ENCODE results near the gene INAVA.

The INAVA gene

GRCh38 chr1:200916152-200916551 lies 21.5 kb downstream of the INAVA start:
- TF ChIP-seq CTCF (IDR thresholded peaks at IDR 0.05; ENCODE audit: insufficient read depth, low read length, poor library complexity, severe bottlenecking): peak; percentile 2
- no peaks in the 10 kb centered on the region; the same call in 1 of the 2 replicates for H3K36me3 ChIP-seq (ENCODE audit: control insufficient read depth, insufficient read depth, low read length)
- DNase-seq (ENCODE audit: extremely low read depth, insufficient read length): no peak
- no peaks in the 10 kb centered on the region for H3K27me3 ChIP-seq (replicated peaks; ENCODE audit: control insufficient read depth, insufficient read depth, low read length)
- no peak overlapping the region for H3K4me3 ChIP-seq (replicated peaks; ENCODE audit: low read depth, low read length)

GRCh38 chr1:200916681-200917080 lies 22.0 kb downstream of the INAVA start:
- no peak for DNase-seq (ENCODE audit: extremely low read depth, insufficient read length)
- TF ChIP-seq CTCF (IDR thresholded peaks at IDR 0.05; ENCODE audit: insufficient read depth, low read length, poor library complexity, severe bottlenecking): no peak
- Histone ChIP-seq H3K4me3 (replicated peaks; ENCODE audit: low read depth, low read length) (no peak overlapping the region), H3K36me3 (ENCODE audit: control insufficient read depth, insufficient read depth, low read length) (no peaks in the 10 kb centered on the region; the same call in 1 of the 2 replicates), H3K27me3 (replicated peaks; ENCODE audit: control insufficient read depth, insufficient read depth, low read length) (no peaks in the 10 kb centered on the region)

GRCh38 chr1:200917291-200917817 lies 22.7 kb downstream of the INAVA start:
- DNase-seq (ENCODE audit: extremely low read depth, insufficient read length): no peak
- no peak for TF ChIP-seq CTCF (IDR thresholded peaks at IDR 0.05; ENCODE audit: insufficient read depth, low read length, poor library complexity, severe bottlenecking)
- H3K27me3 ChIP-seq (replicated peaks; ENCODE audit: control insufficient read depth, insufficient read depth, low read length): no peaks in the 10 kb centered on the region
- no peak overlapping the region for H3K4me3 ChIP-seq (replicated peaks; ENCODE audit: low read depth, low read length)
- no peaks in the 10 kb centered on the region; the same call in 1 of the 2 replicates for H3K36me3 ChIP-seq (ENCODE audit: control insufficient read depth, insufficient read depth, low read length)

GRCh38 chr1:200918006-200918405 lies 23.3 kb downstream of the INAVA start:
- no peak for DNase-seq (ENCODE audit: extremely low read depth, insufficient read length)
- H3K36me3 ChIP-seq (ENCODE audit: control insufficient read depth, insufficient read depth, low read length): no peaks in the 10 kb centered on the region; the same call in 1 of the 2 replicates
- no peaks in the 10 kb centered on the region for H3K27me3 ChIP-seq (replicated peaks; ENCODE audit: control insufficient read depth, insufficient read depth, low read length)
- H3K4me3 ChIP-seq (replicated peaks; ENCODE audit: low read depth, low read length): no peak overlapping the region
- no peak for TF ChIP-seq CTCF (IDR thresholded peaks at IDR 0.05; ENCODE audit: insufficient read depth, low read length, poor library complexity, severe bottlenecking)

- no peak for DNase-seq (ENCODE audit: extremely low read depth, insufficient read length)
- H3K36me3 ChIP-seq (ENCODE audit: control insufficient read depth, insufficient read depth, low read length): no peaks in the 10 kb centered on the region
- H3K27me3 ChIP-seq (replicated peaks; ENCODE audit: control insufficient read depth, insufficient read depth, low read length): no peaks in the 10 kb centered on the region
- no peak for TF ChIP-seq CTCF (IDR thresholded peaks at IDR 0.05; ENCODE audit: insufficient read depth, low read length, poor library complexity, severe bottlenecking)
- no peak overlapping the region for H3K4me3 ChIP-seq (replicated peaks; ENCODE audit: low read depth, low read length)
Measured at GRCh38 chr1:200919386-200919785, 24.7 kb downstream of the INAVA start.

- TF ChIP-seq CTCF (IDR thresholded peaks at IDR 0.05; ENCODE audit: insufficient read depth, low read length, poor library complexity, severe bottlenecking): no peak
- no peaks in the 10 kb centered on the region for H3K27me3 ChIP-seq (replicated peaks; ENCODE audit: control insufficient read depth, insufficient read depth, low read length)
- no peaks in the 10 kb centered on the region for H3K36me3 ChIP-seq (ENCODE audit: control insufficient read depth, insufficient read depth, low read length)
- no peak for DNase-seq (ENCODE audit: extremely low read depth, insufficient read length)
- H3K4me3 ChIP-seq (replicated peaks; ENCODE audit: low read depth, low read length): no peak overlapping the region
Measured at GRCh38 chr1:200921571-200922110, 26.9 kb downstream of the INAVA start.
